Erythroblast (primary cell): ENCODE measurements around the gene NLGN1.

Source experiments
- DNase-seq, 2 experiments: peaks; one replicate each; lab custom pipeline; 2025; lab: John Stamatoyannopoulos, UW
- GATA1 ChIP-seq: IDR thresholded peaks from 2 replicates; pipeline ENCODE4 v1.6.1; 2011; ENCODE audit warnings: low read depth, mild to moderate bottlenecking, control low read depth, low read length, moderate library complexity
- POLR2A ChIP-seq: IDR thresholded peaks from 2 replicates; pipeline ENCODE4 v1.6.1; 2011; ENCODE audit warnings: mild to moderate bottlenecking, low read length

The NLGN1 gene

DNA sequence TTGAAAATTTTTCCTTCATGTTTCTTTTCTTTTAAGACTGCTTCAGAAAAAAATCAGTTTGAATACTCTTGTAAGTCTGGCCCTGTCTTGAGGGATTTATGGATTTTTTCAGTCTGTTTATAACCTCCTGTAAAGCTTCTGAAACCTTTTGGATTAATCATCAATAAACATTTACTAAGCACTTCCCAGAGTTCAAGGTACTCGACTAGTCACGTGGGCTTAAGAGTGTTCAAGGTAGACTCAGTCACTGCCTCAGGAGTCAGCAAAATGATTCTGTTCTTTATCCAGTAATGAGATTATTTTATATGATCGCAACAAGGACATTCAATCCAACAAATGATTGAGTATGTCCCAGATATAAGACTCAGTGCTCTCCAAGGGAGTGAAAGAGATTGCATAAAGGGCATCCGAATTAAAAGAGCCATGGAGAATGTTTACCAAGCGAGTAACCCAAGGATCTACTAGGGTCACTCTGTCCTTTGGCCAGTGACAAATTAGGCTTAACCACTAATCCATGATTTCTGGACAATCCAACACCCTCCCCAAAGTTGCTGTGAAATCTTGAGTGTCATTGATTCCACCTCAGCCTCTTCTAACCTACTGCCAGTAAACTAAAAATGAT, 735.0 kb downstream of the NLGN1 start:
- TF ChIP-seq GATA1 (no peak), POLR2A (no peak)
- no peak for DNase-seq

DNA sequence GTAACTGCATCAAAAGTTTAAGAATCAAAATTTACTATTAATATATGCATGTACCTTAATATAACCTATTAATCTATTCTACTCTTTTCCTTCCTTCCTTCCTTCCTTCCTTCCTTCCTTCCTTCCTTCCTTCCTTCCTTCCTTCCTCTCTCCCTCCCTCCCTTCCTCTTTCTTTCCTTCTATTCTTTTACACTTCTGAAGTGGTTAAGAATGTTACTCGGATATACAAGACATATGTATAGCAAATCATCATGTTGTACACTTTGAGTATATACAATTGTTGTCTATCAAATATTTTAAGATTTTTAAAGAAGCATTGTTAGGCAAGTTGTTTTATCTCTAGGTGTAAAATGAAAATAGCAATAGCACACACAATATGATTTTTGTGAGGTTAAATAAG, 748.5 kb downstream of the NLGN1 start:
- DNase-seq = no peak
- TF ChIP-seq POLR2A = no peak
- no peak for TF ChIP-seq GATA1

DNA sequence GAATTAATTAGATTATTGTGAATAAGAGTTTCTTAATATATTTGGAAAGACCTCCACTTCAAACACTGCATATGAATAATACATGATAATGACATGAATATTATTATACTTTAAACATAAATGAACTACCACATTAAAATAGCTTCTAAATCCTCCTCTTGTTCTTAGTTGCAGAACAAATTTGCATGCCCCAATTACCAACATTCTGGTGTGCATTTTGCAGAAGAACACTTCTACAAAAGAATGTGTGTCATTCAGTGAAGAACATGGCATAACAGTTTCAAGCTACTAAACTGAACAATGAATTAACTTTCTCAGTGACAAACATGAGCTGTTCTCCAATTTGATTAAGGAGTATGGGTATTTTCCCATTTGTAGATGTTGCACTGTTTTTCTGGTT, 750.3 kb downstream of the NLGN1 start:
- TF ChIP-seq GATA1 (no peak), POLR2A (no peak)
- no peak for DNase-seq

DNA sequence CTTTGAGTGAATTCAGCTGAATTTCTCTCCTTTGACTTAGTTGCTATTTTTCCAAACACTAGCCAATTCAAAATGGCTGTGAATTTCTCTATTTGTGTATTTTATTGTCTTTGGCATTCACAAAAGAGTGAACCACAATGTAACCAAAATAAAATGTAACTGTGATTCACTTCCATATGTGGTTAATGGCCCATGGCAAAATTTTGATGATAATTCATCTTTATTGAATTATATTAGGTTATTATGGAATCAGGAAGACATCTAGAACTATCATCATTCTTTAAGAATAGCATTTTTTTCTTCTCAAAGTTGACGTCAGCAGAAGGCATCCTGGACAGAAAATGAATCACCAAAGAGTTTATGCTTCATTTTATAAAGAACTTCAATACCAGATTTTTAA, 756.3 kb downstream of the NLGN1 start:
- DNase-seq = no peak
- TF ChIP-seq GATA1 (no peak), POLR2A (no peak)

DNA sequence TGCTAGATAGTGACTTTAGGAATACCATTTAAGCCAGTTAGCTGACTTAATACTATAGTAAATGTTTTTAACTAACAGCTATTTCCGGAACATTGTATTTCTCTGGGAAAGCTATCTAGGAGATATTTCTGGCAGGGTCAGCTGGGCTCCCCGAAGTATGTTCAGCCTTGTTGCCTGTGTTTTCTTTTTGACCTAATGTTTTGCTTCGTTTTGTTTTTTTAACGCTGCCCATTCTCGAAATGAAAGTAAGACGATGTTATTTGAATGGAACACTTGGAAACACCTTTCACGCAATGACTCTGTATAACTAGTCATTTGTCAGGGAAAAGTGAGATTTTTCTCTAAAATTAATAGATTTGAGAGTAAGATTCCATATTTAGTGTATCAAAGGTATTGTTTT, 758.7 kb downstream of the NLGN1 start:
- no peak for DNase-seq
- TF ChIP-seq GATA1 = no peak
- TF ChIP-seq POLR2A = no peak

DNA sequence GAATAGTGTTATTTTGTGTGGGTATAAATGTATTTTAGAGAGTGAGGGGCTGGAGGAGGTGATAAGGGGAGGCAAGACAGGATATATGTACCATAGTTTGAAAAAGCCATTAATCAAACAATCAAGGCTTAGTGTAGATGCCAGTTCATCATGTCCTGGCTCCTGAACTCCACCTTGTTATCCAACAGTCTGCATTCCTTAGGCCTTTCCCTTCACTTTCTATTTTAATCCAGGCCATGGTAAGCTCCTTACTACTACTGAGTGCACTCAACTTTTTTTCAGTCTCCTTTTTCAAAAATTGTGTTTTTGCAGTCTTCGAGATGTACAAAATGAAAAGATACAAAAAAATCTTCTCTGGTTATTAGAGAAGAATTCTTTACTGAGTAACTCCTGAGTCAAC, 761.1 kb downstream of the NLGN1 start:
- DNase-seq = no peak
- TF ChIP-seq POLR2A (no peak), GATA1 (no peak)

DNA sequence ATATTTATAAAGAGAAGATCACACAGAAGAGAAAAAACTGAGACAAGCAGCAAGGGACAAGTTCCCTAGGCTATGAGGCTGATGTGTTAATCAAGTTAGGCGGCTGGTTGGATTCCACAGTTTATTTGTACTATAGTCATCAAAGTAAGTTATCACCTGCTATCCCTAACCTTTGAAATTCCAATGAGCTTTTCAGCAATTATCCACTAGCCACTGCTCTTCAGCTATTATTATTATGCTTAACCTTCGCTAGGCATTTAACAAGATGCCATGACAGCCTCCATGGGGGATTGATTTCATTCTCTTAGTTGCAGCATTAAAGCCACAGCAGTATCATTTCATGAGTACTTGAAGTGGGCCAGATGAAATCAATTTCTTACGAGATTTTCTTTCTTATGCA, 762.1 kb downstream of the NLGN1 start:
- no peak for DNase-seq
- TF ChIP-seq POLR2A = no peak
- TF ChIP-seq GATA1 = no peak

- no peak for TF ChIP-seq POLR2A
- DNase-seq = no peak
These were observed 765.0 kb downstream of the NLGN1 start for GRCh38 chr3:174162550-174162949.

DNA sequence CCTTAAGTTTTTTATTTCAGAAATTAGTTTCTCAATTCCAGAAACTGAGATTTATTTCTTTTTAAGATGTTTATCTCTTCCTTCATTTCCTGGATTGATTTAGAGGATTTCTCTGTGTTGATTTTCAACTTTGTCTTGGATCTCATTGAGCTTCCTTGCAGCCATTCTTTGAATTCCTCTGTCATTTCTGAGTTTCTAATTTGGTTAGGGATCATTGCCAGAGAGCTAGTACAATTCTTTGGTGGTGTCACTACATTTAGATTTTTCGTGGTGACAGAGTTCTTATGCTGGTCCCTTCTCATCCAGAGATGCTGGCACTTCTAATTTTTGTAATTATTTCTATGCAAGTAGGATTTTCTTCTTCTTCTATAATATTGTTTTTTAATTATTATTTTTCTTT, 770.5 kb downstream of the NLGN1 start:
- TF ChIP-seq GATA1 (no peak), POLR2A (no peak)
- DNase-seq = no peak

DNA sequence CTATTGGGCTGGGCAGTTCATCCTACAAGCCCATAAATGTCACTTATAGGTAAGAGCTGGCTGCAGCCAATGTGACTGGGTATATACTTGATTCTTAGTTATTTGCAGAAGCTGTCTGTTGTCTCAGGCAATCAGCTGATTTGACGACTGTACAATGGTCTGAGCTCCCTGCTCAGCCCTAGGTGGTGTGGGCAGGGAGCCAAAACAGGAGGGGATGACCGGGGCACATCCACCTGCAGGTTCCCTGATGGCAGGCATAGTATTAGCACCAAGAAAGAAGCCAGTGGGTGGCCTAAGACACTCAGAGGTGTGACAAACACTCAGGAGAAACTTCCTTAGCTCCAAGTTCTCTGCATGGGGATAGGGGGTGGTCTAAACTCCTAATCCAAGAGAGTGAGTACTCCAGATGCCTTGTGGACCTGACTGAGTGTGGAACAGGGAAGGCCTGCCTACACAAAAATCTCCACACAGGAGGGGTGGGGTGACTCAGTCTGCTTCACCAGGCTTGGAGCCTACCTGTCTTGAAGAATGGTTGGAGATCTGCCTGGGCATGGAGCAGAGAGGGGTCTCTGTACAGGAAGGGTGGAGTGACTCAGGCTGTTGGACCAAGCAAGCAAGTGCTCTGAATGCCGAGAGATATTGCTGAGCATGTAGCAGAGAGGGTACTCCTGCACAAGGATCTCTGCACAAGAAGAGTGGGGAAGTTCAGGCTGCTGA, 771.2 kb downstream of the NLGN1 start:
- no peak for TF ChIP-seq POLR2A
- TF ChIP-seq GATA1 = no peak
- DNase-seq = no peak

DNA sequence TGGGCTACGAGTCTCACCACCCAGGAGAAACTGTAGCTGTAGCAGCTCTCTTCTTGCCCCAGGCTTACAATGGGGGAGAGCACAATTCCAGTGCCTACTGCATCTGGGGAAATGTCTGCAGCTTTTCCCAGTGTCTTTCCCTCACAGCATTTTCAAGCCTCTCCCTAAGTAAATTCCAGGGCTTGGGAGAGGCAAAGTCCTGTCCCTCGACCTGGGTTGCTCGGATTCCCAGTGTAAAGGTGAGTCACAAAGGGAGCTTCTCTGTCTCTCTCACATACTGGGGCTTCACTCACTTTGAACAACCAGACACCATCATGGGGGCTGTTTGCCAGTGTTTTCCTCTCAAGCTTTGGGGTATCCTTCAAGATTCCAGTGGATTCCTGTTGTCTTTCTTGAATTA, 772.2 kb downstream of the NLGN1 start:
- no peak for TF ChIP-seq POLR2A
- TF ChIP-seq GATA1 = no peak
- no peak for DNase-seq

GRCh38 chr3:174170248-174170647, 772.7 kb downstream of the NLGN1 start:
- no peak for TF ChIP-seq GATA1
- TF ChIP-seq POLR2A = no peak
- no peak for DNase-seq

DNA sequence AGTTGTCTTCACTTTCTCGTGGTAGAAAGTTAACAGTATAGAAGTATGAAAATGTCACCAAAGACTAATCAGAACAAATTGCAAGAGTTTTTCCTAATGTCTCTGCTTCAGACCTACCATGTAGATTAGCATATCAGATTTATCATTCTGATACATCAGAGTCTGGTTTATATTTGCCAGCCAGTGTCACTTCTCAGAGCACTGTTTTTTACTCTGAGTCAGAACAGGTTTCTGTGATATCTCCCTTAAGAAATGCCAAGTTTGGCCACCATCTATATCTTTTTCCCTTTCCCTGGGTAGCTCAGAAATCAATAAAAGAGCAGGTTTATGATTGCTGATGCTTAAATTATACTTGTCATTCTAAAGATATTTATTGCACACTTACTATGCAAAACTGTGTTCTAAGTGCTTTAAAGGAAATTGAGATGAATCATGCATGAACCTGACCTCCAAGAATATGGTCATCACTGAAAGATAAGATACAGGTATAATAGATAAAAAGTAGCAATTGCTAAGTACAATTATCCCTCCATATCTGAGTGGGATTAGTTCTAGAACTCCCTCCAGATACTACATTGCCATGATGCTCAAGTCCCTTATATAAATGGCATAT, 788.9 kb downstream of the NLGN1 start:
- no peak for DNase-seq
- no peak for TF ChIP-seq POLR2A
- no peak for TF ChIP-seq GATA1

- TF ChIP-seq GATA1 (no peak), POLR2A (no peak)
- no peak for DNase-seq
These were observed 793.8 kb downstream of the NLGN1 start for GRCh38 chr3:174191380-174191779.
